Transverse colon (tissue), 4 donors: Measurements from ENCODE around the gene KCNQ2. TPM values are rescaled to one million over a fixed set of nuclear protein-coding genes. Genes with fewer than 3 reads are reported as not detected.

Source experiments
- DNase-seq: peaks from one replicate; pipeline ENCODE4 v3.0.0-alpha.2; 2019
- H3K27ac ChIP-seq, 4 donors: fragments of 200-600 bp; sonication (generic); 2 replicates each; pipeline ENCODE4 v1.5.1; 2016 to 2018; ENCODE audit warnings: inconsistent platforms in 4 of 4
- H3K27me3 ChIP-seq: fragments of 200-600 bp; sonication (generic); 2 replicates; pipeline ENCODE4 v1.5.1; 2017; ENCODE audit warnings: inconsistent platforms
- H3K36me3 ChIP-seq, 4 donors: fragments of 200-600 bp; sonication (generic); 2 replicates each; pipeline ENCODE4 v1.5.1; 2017 to 2019; ENCODE audit warnings: inconsistent platforms in 4 of 4
- H3K4me1 ChIP-seq, 4 donors: fragments of 200-600 bp; sonication (generic); 2 replicates each; pipeline ENCODE4 v1.5.1; 2017 to 2020; ENCODE audit warnings: inconsistent platforms in 4 of 4
- H3K4me3 ChIP-seq, 4 donors: fragments of 200-600 bp; sonication (generic); 1 replicate in 1 of 4; 2 replicates in 3 of 4; pipeline versions ENCODE4 v1.5.1 to v1.6.1; 2017 to 2019; ENCODE audit warnings: inconsistent platforms in 4 of 4
- H3K9me3 ChIP-seq, 2 donors: fragments of 200-600 bp; sonication (generic); 2 replicates each; pipeline ENCODE4 v1.5.1; 2017 to 2019; ENCODE audit warnings: inconsistent platforms in 2 of 2
- CTCF ChIP-seq, 5 experiments: fragments of 200-600 bp in 3 of 5; fragments of 450-650 bp in 2 of 5; sonication (generic) in 3 of 5; IDR thresholded peaks; 1 replicate in 2 of 5; 2 replicates in 3 of 5; pipeline ENCODE4 v1.5.1; 2016 to 2017; ENCODE audit warnings: antibody characterized with exemption in 5 of 5, inconsistent platforms in 3 of 5, mild to moderate bottlenecking in 2 of 5, moderate library complexity in 1 of 5
- EP300 ChIP-seq: sonication (generic); formaldehyde crosslinking; IDR thresholded peaks from one replicate; pipeline ENCODE4 v1.6.1; 2017; ENCODE audit warnings: antibody characterized with exemption, low read depth
- POLR2A ChIP-seq: fragments of 450-650 bp; IDR thresholded peaks from one replicate; pipeline ENCODE4 v1.6.1; 2016; ENCODE audit warnings: antibody characterized with exemption, mild to moderate bottlenecking, moderate library complexity
- POLR2AphosphoS5 ChIP-seq, 3 donors: sonication (generic); formaldehyde crosslinking; IDR thresholded peaks; one replicate each; pipeline ENCODE4 v1.6.1; 2016; ENCODE audit warnings: antibody characterized with exemption in 3 of 3
- WGBS, 2 donors: methylation state at CpG; one replicate each; pipeline ENCODE4 v1.1.5; 2018; ENCODE audit warnings: low coverage in 1 of 2; 5-methylcytosine and 5-hydroxymethylcytosine counted together
- in situ Hi-C, 4 donors: fragments of 200-750 bp; cut with MboI; loops; one replicate each; pipeline versions ENCODE4 v1.15.0 to v1.15.1; 2017; ENCODE audit warnings: low sequenced_read_pairs in 3 of 4, low pct_ligation_motif_present in 1 of 4, low pct_unique_long_range_greater_than_20kb in 1 of 4
- intact Hi-C: fragments of 100-400 bp; cut with DNase I; formaldehyde crosslinking; loops from one replicate; pipeline ENCODE4 v1.15.1; 2023; ENCODE audit warnings: low total_unique reads
- total RNA-seq, 4 donors: library from RNA; depleted of rRNA; stranded (reverse); fragments of >200 nt; gene quantifications; one replicate each; pipeline ENCODE4 v1.1.0, GENCODE V29; 2016

KCNQ2 gene
- total RNA-seq, 4 donors from 2014 or later: 0.32 to 0.41 (median 0.37) TPM; not detected in 1

GRCh38 chr20:63500902-63501817, 28.7 kb upstream of the KCNQ2 start:
- no peak for DNase-seq
- H3K36me3 ChIP-seq: no peaks in the 10 kb centered on the region
- H3K27me3 ChIP-seq: peaks cover 92% of the 10 kb centered on the region
- in situ Hi-C loops: no loop called here
- TF ChIP-seq POLR2A (no peak), POLR2AphosphoS5 (IDR thresholded peaks at IDR 0.05) (no peak), CTCF (IDR thresholded peaks at IDR 0.05) (no peak), EP300 (no peak)
- no peak overlapping the region for H3K27ac ChIP-seq
- no peaks in the 10 kb centered on the region for H3K9me3 ChIP-seq
- no peak overlapping the region for H3K4me3 ChIP-seq
- H3K4me1 ChIP-seq: peaks cover 0 to 16% (median 12%) of the 10 kb centered on the region in 4 donors
- WGBS, 2 donors: 71 to 80% methylated on average over 12 to 27 of the region's 27 CpGs
- intact Hi-C loops: no loop called here

GRCh38 chr20:63500151-63500901, 27.9 kb upstream of the KCNQ2 start:
- peaks cover 84% of the 10 kb centered on the region for H3K27me3 ChIP-seq
- in situ Hi-C loops: no loop called here
- no peak overlapping the region for H3K27ac ChIP-seq
- DNase-seq: no peak
- 60 to 67% methylated on average over 1 to 24 of the region's 24 CpGs for WGBS, 2 donors
- TF ChIP-seq CTCF (IDR thresholded peaks at IDR 0.05) (no peak), POLR2AphosphoS5 (IDR thresholded peaks at IDR 0.05) (no peak)
- intact Hi-C loops: no loop called here
- peaks cover 0 to 19% (median 13%) of the 10 kb centered on the region in 4 donors for H3K4me1 ChIP-seq
- H3K4me3 ChIP-seq: no peak overlapping the region
- no peaks in the 10 kb centered on the region for H3K9me3 ChIP-seq
- no peaks in the 10 kb centered on the region for H3K36me3 ChIP-seq

GRCh38 chr20:63499338-63499969, 27.0 kb upstream of the KCNQ2 start:
- in situ Hi-C loops: no loop called here
- 22% methylated on average over 29 of the region's 48 CpGs; no CpG with 5 or more reads in 1 of the 2 donors for WGBS, 2 donors
- Histone ChIP-seq H3K27me3 (peaks cover 80% of the 10 kb centered on the region), H3K36me3 (no peaks in the 10 kb centered on the region), H3K27ac (no peak overlapping the region), H3K9me3 (no peaks in the 10 kb centered on the region), H3K4me1 (peaks cover 0 to 19% (median 13%) of the 10 kb centered on the region in 4 donors), H3K4me3 (peak overlapping the region in 3 of 4 donors; percentile 19 to 44 (median 29))
- intact Hi-C loops: no loop called here
- no peak for DNase-seq
- TF ChIP-seq EP300 (no peak), CTCF (IDR thresholded peaks at IDR 0.05) (no peak), POLR2A (no peak), POLR2AphosphoS5 (IDR thresholded peaks at IDR 0.05) (no peak)

- peaks cover 0 to 19% (median 13%) of the 10 kb centered on the region in 4 donors for H3K4me1 ChIP-seq
- TF ChIP-seq CTCF (IDR thresholded peaks at IDR 0.05) (no peak), EP300 (no peak), POLR2A (no peak), POLR2AphosphoS5 (IDR thresholded peaks at IDR 0.05) (no peak)
- in situ Hi-C loops: no loop called here
- 1% methylated on average over 19 of the region's 58 CpGs; no CpG with 5 or more reads in 1 of the 2 donors for WGBS, 2 donors
- peak within 1 kb of the TSS in 3 of 4 donors; percentile 19 to 44 (median 29) for H3K4me3 ChIP-seq
- peaks cover 80% of the 10 kb centered on the region for H3K27me3 ChIP-seq
- H3K27ac ChIP-seq: no peak within 1 kb of the TSS
- DNase-seq: no peak
- intact Hi-C loops: no loop called here
- no peaks in the 10 kb centered on the region for H3K9me3 ChIP-seq
- no peaks in the 10 kb centered on the region for H3K36me3 ChIP-seq
These were observed 26.5 kb upstream of the KCNQ2 start, which contains the start of gene EEF1A2 for GRCh38 chr20:63498960-63499337. Gene EEF1A2, minus strand, starts transcription at chr20:63499083. Its CDS starts 1,320 bp downstream, at chr20:63497763.
